NCI-H2227 (cell line): ENCODE measurements around the gene ZC3H18.
A peak's percentile ranks its signal among the peaks of the same experiment; 100 is the strongest.
"Not testable (repeated sequence)": the region's sequence is repeated elsewhere in the genome, so short reads cannot be mapped to it uniquely, and the experiment has no call there.

Source experiments
- DNase-seq: peaks from one replicate; lab custom pipeline; 2025; ENCODE audit not compliant: unreplicated experiment; lab: John Stamatoyannopoulos, UW

ZC3H18 gene

GRCh38 chr16:88651989-88652761 is 82.0 kb downstream of the ZC3H18 start:
- no peak for DNase-seq

GRCh38 chr16:88652762-88653063 is 82.5 kb downstream of the ZC3H18 start:
- DNase-seq, result no peak

GRCh38 chr16:88653101-88653500 is 82.9 kb downstream of the ZC3H18 start:
- no peak for DNase-seq

- DNase-seq, result no peak
Measured at GRCh38 chr16:88653596-88654362, 83.6 kb downstream of the ZC3H18 start.

- DNase-seq, result no peak
Measured at GRCh38 chr16:88654363-88655052, 84.3 kb downstream of the ZC3H18 start.

GRCh38 chr16:88655053-88655732 is 85.0 kb downstream of the ZC3H18 start:
- no peak for DNase-seq

- no peak for DNase-seq
Measured at GRCh38 chr16:88655733-88656281, 85.6 kb downstream of the ZC3H18 start.

- no peak for DNase-seq
Measured at GRCh38 chr16:88656291-88656980, 86.2 kb downstream of the ZC3H18 start.

GRCh38 chr16:88657371-88657770 is 87.2 kb downstream of the ZC3H18 start:
- no peak for DNase-seq

GRCh38 chr16:88658714-88659113 is 88.5 kb downstream of the ZC3H18 start:
- no peak for DNase-seq

GRCh38 chr16:88659160-88659559 is 89.0 kb downstream of the ZC3H18 start:
- DNase-seq, result no peak

GRCh38 chr16:88661468-88661867 is 91.3 kb downstream of the ZC3H18 start:
- DNase-seq, result no peak

GRCh38 chr16:88662222-88662842 is 92.1 kb downstream of the ZC3H18 start:
- no peak for DNase-seq

GRCh38 chr16:88662843-88663606 is 92.8 kb downstream of the ZC3H18 start, which contains the start of gene MVD:
Gene MVD, minus strand, starts transcription at chr16:88663091. Its CDS starts 11 bp downstream, at chr16:88663080.
- peak; percentile 97 for DNase-seq

- no peak for DNase-seq
Measured at GRCh38 chr16:88665148-88665547, 94.9 kb downstream of the ZC3H18 start.

- DNase-seq, result no peak
Measured at GRCh38 chr16:88665570-88665969, 95.4 kb downstream of the ZC3H18 start.

- DNase-seq, result no peak
Measured at GRCh38 chr16:88667461-88667860, 97.3 kb downstream of the ZC3H18 start.

- DNase-seq, result not testable (repeated sequence)
Measured at GRCh38 chr16:88669493-88669892, 99.3 kb downstream of the ZC3H18 start.

- DNase-seq, result no peak
Measured at GRCh38 chr16:88669980-88670379, 99.8 kb downstream of the ZC3H18 start.
